AG09309 (cell line): ENCODE data around the gene TBCD.

Source experiments
- DNase-seq: peaks from one replicate; pipeline ENCODE4 v3.0.0-alpha.2; 2010; ENCODE audit warnings: low read depth
- H3K4me3 ChIP-seq: 2 replicates; pipeline ENCODE4 v1.5.1; 2011; ENCODE audit warnings: mild to moderate bottlenecking, low read depth, low read length, moderate library complexity; ENCODE audit not compliant: control insufficient read depth
- CTCF ChIP-seq: IDR thresholded peaks from 2 replicates; pipeline ENCODE4 v1.5.1; 2011; ENCODE audit warnings: mild to moderate bottlenecking, low read depth, low read length, inconsistent platforms; ENCODE audit not compliant: insufficient read depth, control insufficient read depth; ENCODE audit errors: missing control alignments

Gene TBCD

GRCh38 chr17:82822281-82822680 is 70.4 kb downstream of the TBCD start:
- no peak for DNase-seq
- TF ChIP-seq CTCF: no peak

GRCh38 chr17:82823004-82823403 is 71.1 kb downstream of the TBCD start:
- DNase-seq: no peak
- peak; percentile 13 for TF ChIP-seq CTCF
- no peak overlapping the region for H3K4me3 ChIP-seq

More at GRCh38 chr17:82822281-82822680, 70.4 kb downstream of the TBCD start:
- no peak overlapping the region for H3K4me3 ChIP-seq

- DNase-seq: no peak
- TF ChIP-seq CTCF: no peak
Observed at GRCh38 chr17:82825540-82826124, 73.8 kb downstream of the TBCD start.

GRCh38 chr17:82826211-82826610 is 74.3 kb downstream of the TBCD start:
- DNase-seq: no peak
- no peak overlapping the region for H3K4me3 ChIP-seq
- no peak for TF ChIP-seq CTCF

More at GRCh38 chr17:82825540-82826124, 73.8 kb downstream of the TBCD start:
- no peak overlapping the region for H3K4me3 ChIP-seq

- TF ChIP-seq CTCF: no peak
- no peak for DNase-seq
Observed at GRCh38 chr17:82826956-82827355, 75.1 kb downstream of the TBCD start.

GRCh38 chr17:82828875-82829487 is 77.1 kb downstream of the TBCD start:
- no peak for TF ChIP-seq CTCF
- no peak overlapping the region for H3K4me3 ChIP-seq
- no peak for DNase-seq

More at GRCh38 chr17:82826956-82827355, 75.1 kb downstream of the TBCD start:
- H3K4me3 ChIP-seq: no peak overlapping the region
